H1 (cell line): ENCODE measurements around the gene GCHFR. TPM values are rescaled to one million over a fixed set of nuclear protein-coding genes. Genes with fewer than 3 reads are reported as not detected.

Experiments used
- CHD1 ChIP-seq: IDR thresholded peaks from 2 replicates; pipeline ENCODE4 v1.6.1; 2012; ENCODE audit warnings: low read depth, low read length, improper control_type of control experiment
- CHD7 ChIP-seq: fragments of 300-600 bp; sonication (generic); IDR thresholded peaks from 2 replicates; pipeline ENCODE4 v1.7.1; 2012; ENCODE audit warnings: low read length, moderate library complexity, mild to moderate bottlenecking, inconsistent platforms; ENCODE audit not compliant: insufficient replicate concordance
- FOSL1 ChIP-seq: IDR thresholded peaks from 2 replicates; pipeline ENCODE4 v1.6.1; 2011; ENCODE audit warnings: mild to moderate bottlenecking, low read depth, low read length, moderate library complexity; ENCODE audit not compliant: insufficient read depth
- HDAC6 ChIP-seq: IDR thresholded peaks from one replicate; pipeline ENCODE4 v1.7.1; 2012; ENCODE audit warnings: low read depth, mild to moderate bottlenecking, inconsistent platforms, low read length, moderate library complexity
- POU5F1 ChIP-seq: IDR thresholded peaks from 2 replicates; pipeline ENCODE4 v1.6.1; 2011; ENCODE audit warnings: low read depth, mild to moderate bottlenecking, low read length, moderate library complexity
- TAF7 ChIP-seq: optimal IDR thresholded peaks from 2 replicates; pipeline ENCODE3; 2011; ENCODE audit warnings: low read depth, mild to moderate bottlenecking, inconsistent platforms, low read length, moderate library complexity, borderline replicate concordance
- TBP ChIP-seq: IDR thresholded peaks from 2 replicates; pipeline ENCODE4 v1.6.1; 2011; ENCODE audit warnings: low read depth, low read length, improper control_type of control experiment
- polyA plus RNA-seq, 7 experiments: library from polyadenylated mRNA; depleted of rRNA in 3 of 7; stranded (reverse) in 5 of 7; unstranded in 2 of 7; fragments of >200 nt in 5 of 7; fragments of 200-250 nt in 2 of 7; gene quantifications; 1 replicate in 5 of 7; 2 replicates in 1 of 7; 4 replicates in 1 of 7; pipeline versions ENCODE4 v1.2.1 to v1.2.3, GENCODE V29; 2011 to 2013; ENCODE audit warnings: missing spikeins in 2 of 7, mixed read lengths in 2 of 7
- total RNA-seq: library from RNA; stranded (reverse); fragmentation: NEBNext Ultra II Directional; extraction: Animal tissue kit (Norgen Biotek cat#: 25700); gene quantifications from 2 replicates; pipeline ENCODE4 v1.2.1, GENCODE V29; 2021

GCHFR gene
- total and polyA plus RNA-seq, 2 of the 8 experiments (the other 6 are each of a cell fraction or from before 2014, with no cell fraction given): 25.9 to 81.5 TPM

GRCh38 chr15:40789119-40789518 is 25.3 kb downstream of the GCHFR start (continued):
- TF ChIP-seq CHD7 (no peak), CHD1 (no peak), FOSL1 (no peak), TAF7 (no peak), POU5F1 (no peak), TBP (no peak), HDAC6 (no peak)
